Fibroblast of skin of right quadriceps (primary cell): ENCODE data around the gene TSPAN17.
"Not testable (repeated sequence)": the region's sequence is repeated elsewhere in the genome, so short reads cannot be mapped to it uniquely, and the experiment has no call there.

Experiments
- DNase-seq: peaks from one replicate; pipeline ENCODE4 v3.0.0-alpha.2; 2013

The TSPAN17 gene

DNA sequence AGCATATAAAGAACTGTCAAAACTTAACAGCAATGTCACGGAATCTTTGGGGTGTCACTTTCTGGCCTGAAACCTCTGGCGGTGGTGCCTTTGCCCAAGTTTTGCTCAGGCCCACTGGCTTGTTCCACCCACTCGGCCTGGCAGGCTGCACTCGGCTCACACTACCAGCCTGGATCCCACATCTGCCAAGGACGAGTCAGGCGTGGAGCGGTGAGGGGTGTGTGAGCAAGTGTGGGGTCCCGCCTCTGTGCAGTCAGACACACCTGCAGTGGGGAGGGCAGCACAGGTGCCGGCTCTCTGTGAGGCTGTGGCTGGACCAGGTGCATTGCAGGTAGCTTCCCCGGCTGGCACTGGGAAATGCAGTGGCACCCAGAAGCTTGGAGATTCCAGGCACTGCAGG is 40.0 kb downstream of the TSPAN17 start:
- DNase-seq: no peak

GRCh38 chr5:176687881-176688280 is 40.6 kb downstream of the TSPAN17 start:
- DNase-seq: no peak

DNA sequence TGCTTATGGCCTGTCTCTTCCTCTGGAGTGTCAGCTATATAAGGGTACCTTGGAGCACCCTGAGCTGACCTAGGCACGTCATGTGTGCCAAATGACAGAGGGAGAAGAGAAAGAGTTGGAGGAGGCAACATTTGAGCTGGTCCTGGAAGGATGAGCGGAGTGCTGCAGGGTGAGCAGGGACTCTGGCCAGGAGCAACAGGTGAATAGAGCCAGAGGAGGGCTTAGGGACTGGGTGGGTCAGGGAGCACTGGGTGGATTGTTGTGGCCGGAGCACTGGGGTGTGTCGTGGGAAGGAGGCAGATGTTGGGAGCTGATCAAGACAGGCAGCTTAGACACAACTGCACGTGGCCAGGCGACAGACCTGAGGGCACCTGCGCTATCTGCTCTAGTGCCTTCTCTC is 43.6 kb downstream of the TSPAN17 start:
- no peak for DNase-seq

- DNase-seq: no peak
These were observed 44.2 kb downstream of the TSPAN17 start for GRCh38 chr5:176691524-176691923.

- no peak for DNase-seq
These were observed 45.0 kb downstream of the TSPAN17 start for GRCh38 chr5:176692326-176692725.

- DNase-seq: no peak
These were observed 45.7 kb downstream of the TSPAN17 start for GRCh38 chr5:176692839-176693476.

DNA sequence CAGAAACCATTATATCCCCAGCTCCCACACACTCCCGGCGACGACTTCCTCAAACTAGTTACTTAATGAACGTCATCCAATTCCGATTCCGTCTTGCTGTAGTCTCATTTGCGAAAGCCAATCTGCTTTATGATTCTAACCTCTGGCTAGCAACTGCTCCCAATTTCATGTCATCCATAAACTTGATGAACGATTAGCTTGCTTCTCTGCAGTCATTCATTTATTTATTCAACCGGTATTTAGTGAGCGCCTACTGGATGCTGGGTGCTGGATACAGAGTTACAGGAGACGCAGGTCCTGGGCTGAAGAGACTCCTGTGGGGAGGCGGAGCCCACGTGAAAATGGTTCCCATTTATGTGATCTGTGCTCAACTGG is 46.2 kb downstream of the TSPAN17 start:
- no peak for DNase-seq

- DNase-seq: no peak
These were observed 46.9 kb downstream of the TSPAN17 start for GRCh38 chr5:176694146-176694545.

GRCh38 chr5:176694631-176695030 is 47.3 kb downstream of the TSPAN17 start:
- no peak for DNase-seq

- DNase-seq: no peak
These were observed 47.8 kb downstream of the TSPAN17 start for GRCh38 chr5:176695073-176695472.

- DNase-seq: no peak
These were observed 50.1 kb downstream of the TSPAN17 start for GRCh38 chr5:176697267-176697933.

GRCh38 chr5:176697934-176698538 is 50.8 kb downstream of the TSPAN17 start:
- no peak for DNase-seq

DNA sequence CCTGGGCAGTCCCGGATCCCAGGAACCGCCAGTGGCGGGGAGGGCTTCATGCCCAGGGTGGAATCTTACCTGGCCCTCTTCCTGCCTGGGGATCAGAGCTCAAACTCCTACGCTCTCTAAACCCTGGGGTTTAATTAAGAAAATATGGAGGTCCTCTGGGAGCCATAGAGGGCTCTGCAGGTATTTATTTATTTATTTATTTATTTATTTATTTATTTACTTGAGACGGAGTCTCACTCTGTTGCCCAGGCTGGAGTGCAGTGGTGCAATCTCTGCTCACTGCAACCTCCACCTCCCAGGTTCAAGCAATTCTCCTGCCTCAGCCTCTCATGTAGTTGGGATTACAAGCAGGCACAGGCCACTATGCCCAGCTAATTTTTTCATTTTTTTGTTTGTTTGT is 52.2 kb downstream of the TSPAN17 start:
- DNase-seq: not testable (repeated sequence)

DNA sequence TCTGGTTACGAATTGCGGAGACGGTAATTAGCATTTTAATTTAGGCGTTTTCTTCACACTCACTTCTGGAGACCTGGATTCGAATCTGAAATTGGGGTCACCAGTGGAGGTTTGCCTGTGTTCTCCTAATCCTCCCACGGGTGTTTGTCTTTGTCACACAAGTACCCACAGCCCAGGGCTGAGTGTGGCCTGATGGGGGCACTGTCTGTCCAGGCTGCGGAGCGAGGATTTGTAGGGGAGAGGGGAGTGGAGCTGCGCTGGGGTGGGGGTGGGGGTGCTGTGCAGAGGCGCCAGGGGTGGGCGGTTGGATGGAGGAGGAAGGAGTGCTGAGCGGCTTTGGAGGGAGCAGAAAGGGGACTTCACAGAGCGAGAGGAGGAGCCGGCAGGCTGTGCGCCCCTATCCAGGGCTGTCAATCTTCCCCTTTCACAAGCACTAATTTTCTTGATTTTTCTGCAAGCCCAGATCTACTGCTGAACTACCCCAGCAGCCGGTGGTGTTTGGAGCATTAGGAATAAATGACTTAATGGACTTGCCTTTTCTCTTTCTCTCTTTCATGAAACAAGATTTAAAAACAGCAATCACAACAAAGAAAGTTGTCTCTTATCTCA is 53.1 kb downstream of the TSPAN17 start:
- no peak for DNase-seq

- no peak for DNase-seq
These were observed 55.7 kb downstream of the TSPAN17 start for GRCh38 chr5:176702671-176703641.

GRCh38 chr5:176703857-176704256 is 56.6 kb downstream of the TSPAN17 start:
- DNase-seq: no peak

DNA sequence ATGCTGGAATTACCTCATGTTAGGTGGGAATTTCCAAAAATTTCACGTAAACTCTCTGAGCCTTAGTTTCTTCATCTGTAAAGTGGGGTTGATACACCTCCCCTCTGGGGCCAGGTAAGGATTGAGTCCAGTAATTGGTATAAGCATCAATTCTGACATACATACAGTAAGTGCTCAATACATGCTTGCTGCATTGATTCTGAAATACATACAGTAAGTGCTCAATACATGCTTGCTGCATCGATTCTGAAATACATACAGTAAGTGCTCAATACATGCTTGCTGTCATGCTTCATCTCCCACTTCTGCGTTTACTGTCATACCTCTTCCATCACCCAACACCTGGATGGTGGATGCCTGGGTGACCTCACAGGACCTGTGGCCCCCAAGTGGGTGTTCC is 57.1 kb downstream of the TSPAN17 start:
- DNase-seq: no peak

GRCh38 chr5:176704817-176705216 is 57.5 kb downstream of the TSPAN17 start:
- no peak for DNase-seq
